ENCODE data around the gene EHMT2.

GRCh38 chr6:31945507-31946369 lies 48.2 kb upstream of the EHMT2 start, which contains the start of gene CFB:
- TF ChIP-seq POLR2A (IDR thresholded peaks at IDR 0.05; ENCODE audit: low read length) = no peak
- no peak for TF ChIP-seq GATA1 (IDR thresholded peaks at IDR 0.05; ENCODE audit: low read depth, low read length)
